WTC11 (cell line): ENCODE results near the gene FUZ. TPM values are rescaled to one million over a fixed set of nuclear protein-coding genes. Genes with fewer than 3 reads are reported as not detected.

Experiments
- CREM ChIP-seq: sonication (generic); formaldehyde crosslinking; IDR thresholded peaks from 2 replicates; pipeline ENCODE4 v1.8.1; 2022; ENCODE audit warnings: mild to moderate bottlenecking, missing genetic modification reagents, moderate library complexity
- GABPB1 ChIP-seq: sonication (generic); formaldehyde crosslinking; IDR thresholded peaks from 2 replicates; pipeline ENCODE4 v1.8.1; 2023; ENCODE audit warnings: mild to moderate bottlenecking, missing genetic modification reagents
- NR3C1 ChIP-seq: sonication (generic); formaldehyde crosslinking; conservative IDR thresholded peaks from 2 replicates; pipeline ENCODE4 v1.8.1; 2023; ENCODE audit warnings: low read depth, mild to moderate bottlenecking, missing genetic modification reagents
- SP1 ChIP-seq: sonication (generic); formaldehyde crosslinking; conservative IDR thresholded peaks from 2 replicates; pipeline ENCODE4 v1.8.1; 2022; ENCODE audit warnings: missing genetic modification reagents
- TP53 ChIP-seq: sonication (generic); formaldehyde crosslinking; IDR thresholded peaks from 2 replicates; pipeline ENCODE4 v1.8.1; 2023; ENCODE audit warnings: mild to moderate bottlenecking, missing genetic modification reagents
- ZNF121 ChIP-seq: sonication (generic); formaldehyde crosslinking; IDR thresholded peaks from 2 replicates; pipeline ENCODE4 v1.8.0; 2023; ENCODE audit warnings: missing genetic modification reagents
- ZNF232 ChIP-seq: sonication (generic); formaldehyde crosslinking; IDR thresholded peaks from 2 replicates; pipeline ENCODE4 v1.8.0; 2022; ENCODE audit warnings: mild to moderate bottlenecking, missing genetic modification reagents
- ZNF317 ChIP-seq: sonication (generic); formaldehyde crosslinking; IDR thresholded peaks from 2 replicates; pipeline ENCODE4 v1.8.1; 2023; ENCODE audit warnings: low read depth, mild to moderate bottlenecking, moderate library complexity, missing genetic modification reagents, borderline replicate concordance
- ZNF423 ChIP-seq: fragments of 250-450 bp; sonication (Bioruptor Pico); IDR thresholded peaks from 2 replicates; pipeline ENCODE4 v2.1.2; 2022; ENCODE audit warnings: mild to moderate bottlenecking, moderate library complexity
- total RNA-seq: library from RNA; stranded (reverse); gene quantifications from 3 replicates; pipeline ENCODE4 v1.2.3, GENCODE V29; 2021
- TF ChIP-seq, protein P1 (sequence below): sonication (generic); formaldehyde crosslinking; IDR thresholded peaks from 2 replicates; pipeline ENCODE4 v1.8.0; 2023; ENCODE audit warnings: mild to moderate bottlenecking, missing genetic modification reagents
- TF ChIP-seq, protein P2 (sequence below): fragments of 250-450 bp; sonication (Bioruptor Pico); IDR thresholded peaks from 2 replicates; pipeline ENCODE4 v1.8.0; 2021; ENCODE audit warnings: mild to moderate bottlenecking
- TF ChIP-seq, protein P3 (sequence below): sonication (generic); formaldehyde crosslinking; IDR thresholded peaks from 2 replicates; pipeline ENCODE4 v1.8.0; 2022; ENCODE audit warnings: mild to moderate bottlenecking, missing genetic modification reagents
- TF ChIP-seq, protein P4 (sequence below): sonication (generic); formaldehyde crosslinking; IDR thresholded peaks from 2 replicates; pipeline ENCODE4 v1.8.1; 2023; ENCODE audit warnings: mild to moderate bottlenecking, missing genetic modification reagents, borderline replicate concordance
- TF ChIP-seq, protein P5 (sequence below): sonication (generic); formaldehyde crosslinking; IDR thresholded peaks from 2 replicates; pipeline ENCODE4 v1.8.1; 2022; ENCODE audit warnings: missing genetic modification reagents, borderline replicate concordance
- TF ChIP-seq, protein P6 (sequence below): sonication (generic); formaldehyde crosslinking; IDR thresholded peaks from 2 replicates; pipeline ENCODE4 v1.8.1; 2022; ENCODE audit warnings: low read depth, missing genetic modification reagents, borderline replicate concordance
- TF ChIP-seq, protein P7 (sequence below): fragments of 250-450 bp; sonication (Bioruptor Pico); IDR thresholded peaks from 2 replicates; pipeline ENCODE4 v1.9.0; 2021; ENCODE audit warnings: moderate library complexity, mild to moderate bottlenecking, inconsistent platforms, borderline replicate concordance
- TF ChIP-seq, protein P8 (sequence below): sonication (generic); formaldehyde crosslinking; IDR thresholded peaks from 2 replicates; pipeline ENCODE4 v1.8.1; 2022; ENCODE audit warnings: mild to moderate bottlenecking, missing genetic modification reagents, moderate library complexity, borderline replicate concordance
- TF ChIP-seq, protein P9 (sequence below): sonication (generic); formaldehyde crosslinking; IDR thresholded peaks from 2 replicates; pipeline ENCODE4 v1.8.0; 2022; ENCODE audit warnings: mild to moderate bottlenecking, missing genetic modification reagents
- TF ChIP-seq, protein P10 (sequence below): sonication (generic); formaldehyde crosslinking; conservative IDR thresholded peaks from 2 replicates; pipeline ENCODE4 v1.8.1; 2022; ENCODE audit warnings: mild to moderate bottlenecking, missing genetic modification reagents

The FUZ gene
- total RNA-seq, 1 experiment from 2014 or later, result 35.1 TPM

DNA sequence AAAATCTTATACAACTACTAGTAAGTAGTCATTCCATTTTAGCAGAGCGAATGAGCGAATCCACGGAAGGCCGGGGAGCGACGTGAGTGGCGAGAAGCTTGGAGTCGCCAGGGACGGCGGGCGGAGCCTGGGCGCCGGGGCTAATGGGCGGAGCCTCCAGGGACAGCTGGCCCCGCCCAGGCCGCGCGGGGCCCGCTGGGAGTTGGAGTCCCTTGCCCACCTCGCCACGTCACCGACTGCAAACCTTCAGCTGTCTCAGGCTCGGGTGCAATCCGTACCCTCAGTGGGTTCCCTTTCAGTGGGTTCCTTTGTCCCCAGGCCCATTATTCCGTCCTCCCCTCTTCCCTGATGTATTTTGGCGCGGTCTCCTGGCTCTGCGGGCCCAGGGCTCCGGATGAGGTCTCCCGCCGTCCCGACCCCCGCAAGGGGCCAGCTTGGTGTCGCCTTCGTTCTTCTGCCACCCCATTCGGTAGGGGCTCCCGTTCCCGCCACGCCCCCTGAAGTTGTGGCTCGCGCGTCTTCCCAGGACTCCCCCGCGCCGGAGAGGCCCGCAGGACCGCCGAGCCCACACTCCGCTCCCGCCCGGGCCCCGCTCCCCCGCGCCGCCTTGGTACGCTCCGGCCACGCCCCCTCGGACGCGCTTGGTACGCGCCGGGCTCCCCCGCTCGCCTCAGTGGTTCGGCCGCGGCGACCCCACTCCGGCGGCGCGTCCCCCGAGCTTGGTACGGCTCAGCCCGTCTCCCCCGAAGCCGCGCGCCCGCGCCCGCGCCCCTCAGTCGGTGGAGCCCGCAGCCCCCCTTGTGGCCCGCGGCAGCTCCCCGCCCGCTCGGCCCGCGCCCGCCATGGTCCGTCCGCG is 37.6 kb upstream of the FUZ start, which contains the start of gene PTOV1 (continued):
- TF ChIP-seq CREM (CRISPR knock-in tag) (peak; percentile 91; the same call in 1 of the 2 replicates), ZNF232 (no peak), GABPB1 (no peak), NR3C1 (no peak), TP53 (no peak), ZNF423 (CRISPR knock-in tag) (peak; percentile 41; the same call in 1 of the 2 replicates), SP1 (CRISPR knock-in tag) (peak; percentile 98), ZNF121 (CRISPR knock-in tag) (no peak), ZNF317 (no peak)
- TF ChIP-seq, protein P1, sequence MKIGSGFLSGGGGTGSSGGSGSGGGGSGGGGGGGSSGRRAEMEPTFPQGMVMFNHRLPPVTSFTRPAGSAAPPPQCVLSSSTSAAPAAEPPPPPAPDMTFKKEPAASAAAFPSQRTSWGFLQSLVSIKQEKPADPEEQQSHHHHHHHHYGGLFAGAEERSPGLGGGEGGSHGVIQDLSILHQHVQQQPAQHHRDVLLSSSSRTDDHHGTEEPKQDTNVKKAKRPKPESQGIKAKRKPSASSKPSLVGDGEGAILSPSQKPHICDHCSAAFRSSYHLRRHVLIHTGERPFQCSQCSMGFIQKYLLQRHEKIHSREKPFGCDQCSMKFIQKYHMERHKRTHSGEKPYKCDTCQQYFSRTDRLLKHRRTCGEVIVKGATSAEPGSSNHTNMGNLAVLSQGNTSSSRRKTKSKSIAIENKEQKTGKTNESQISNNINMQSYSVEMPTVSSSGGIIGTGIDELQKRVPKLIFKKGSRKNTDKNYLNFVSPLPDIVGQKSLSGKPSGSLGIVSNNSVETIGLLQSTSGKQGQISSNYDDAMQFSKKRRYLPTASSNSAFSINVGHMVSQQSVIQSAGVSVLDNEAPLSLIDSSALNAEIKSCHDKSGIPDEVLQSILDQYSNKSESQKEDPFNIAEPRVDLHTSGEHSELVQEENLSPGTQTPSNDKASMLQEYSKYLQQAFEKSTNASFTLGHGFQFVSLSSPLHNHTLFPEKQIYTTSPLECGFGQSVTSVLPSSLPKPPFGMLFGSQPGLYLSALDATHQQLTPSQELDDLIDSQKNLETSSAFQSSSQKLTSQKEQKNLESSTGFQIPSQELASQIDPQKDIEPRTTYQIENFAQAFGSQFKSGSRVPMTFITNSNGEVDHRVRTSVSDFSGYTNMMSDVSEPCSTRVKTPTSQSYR (CRISPR knock-in tag), result no peak
- TF ChIP-seq, protein P2, sequence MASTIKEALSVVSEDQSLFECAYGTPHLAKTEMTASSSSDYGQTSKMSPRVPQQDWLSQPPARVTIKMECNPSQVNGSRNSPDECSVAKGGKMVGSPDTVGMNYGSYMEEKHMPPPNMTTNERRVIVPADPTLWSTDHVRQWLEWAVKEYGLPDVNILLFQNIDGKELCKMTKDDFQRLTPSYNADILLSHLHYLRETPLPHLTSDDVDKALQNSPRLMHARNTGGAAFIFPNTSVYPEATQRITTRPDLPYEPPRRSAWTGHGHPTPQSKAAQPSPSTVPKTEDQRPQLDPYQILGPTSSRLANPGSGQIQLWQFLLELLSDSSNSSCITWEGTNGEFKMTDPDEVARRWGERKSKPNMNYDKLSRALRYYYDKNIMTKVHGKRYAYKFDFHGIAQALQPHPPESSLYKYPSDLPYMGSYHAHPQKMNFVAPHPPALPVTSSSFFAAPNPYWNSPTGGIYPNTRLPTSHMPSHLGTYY (CRISPR knock-in tag), result no peak
- TF ChIP-seq, protein P3, sequence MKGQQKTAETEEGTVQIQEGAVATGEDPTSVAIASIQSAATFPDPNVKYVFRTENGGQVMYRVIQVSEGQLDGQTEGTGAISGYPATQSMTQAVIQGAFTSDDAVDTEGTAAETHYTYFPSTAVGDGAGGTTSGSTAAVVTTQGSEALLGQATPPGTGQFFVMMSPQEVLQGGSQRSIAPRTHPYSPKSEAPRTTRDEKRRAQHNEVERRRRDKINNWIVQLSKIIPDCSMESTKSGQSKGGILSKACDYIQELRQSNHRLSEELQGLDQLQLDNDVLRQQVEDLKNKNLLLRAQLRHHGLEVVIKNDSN (CRISPR knock-in tag), result no peak
- TF ChIP-seq, protein P4, sequence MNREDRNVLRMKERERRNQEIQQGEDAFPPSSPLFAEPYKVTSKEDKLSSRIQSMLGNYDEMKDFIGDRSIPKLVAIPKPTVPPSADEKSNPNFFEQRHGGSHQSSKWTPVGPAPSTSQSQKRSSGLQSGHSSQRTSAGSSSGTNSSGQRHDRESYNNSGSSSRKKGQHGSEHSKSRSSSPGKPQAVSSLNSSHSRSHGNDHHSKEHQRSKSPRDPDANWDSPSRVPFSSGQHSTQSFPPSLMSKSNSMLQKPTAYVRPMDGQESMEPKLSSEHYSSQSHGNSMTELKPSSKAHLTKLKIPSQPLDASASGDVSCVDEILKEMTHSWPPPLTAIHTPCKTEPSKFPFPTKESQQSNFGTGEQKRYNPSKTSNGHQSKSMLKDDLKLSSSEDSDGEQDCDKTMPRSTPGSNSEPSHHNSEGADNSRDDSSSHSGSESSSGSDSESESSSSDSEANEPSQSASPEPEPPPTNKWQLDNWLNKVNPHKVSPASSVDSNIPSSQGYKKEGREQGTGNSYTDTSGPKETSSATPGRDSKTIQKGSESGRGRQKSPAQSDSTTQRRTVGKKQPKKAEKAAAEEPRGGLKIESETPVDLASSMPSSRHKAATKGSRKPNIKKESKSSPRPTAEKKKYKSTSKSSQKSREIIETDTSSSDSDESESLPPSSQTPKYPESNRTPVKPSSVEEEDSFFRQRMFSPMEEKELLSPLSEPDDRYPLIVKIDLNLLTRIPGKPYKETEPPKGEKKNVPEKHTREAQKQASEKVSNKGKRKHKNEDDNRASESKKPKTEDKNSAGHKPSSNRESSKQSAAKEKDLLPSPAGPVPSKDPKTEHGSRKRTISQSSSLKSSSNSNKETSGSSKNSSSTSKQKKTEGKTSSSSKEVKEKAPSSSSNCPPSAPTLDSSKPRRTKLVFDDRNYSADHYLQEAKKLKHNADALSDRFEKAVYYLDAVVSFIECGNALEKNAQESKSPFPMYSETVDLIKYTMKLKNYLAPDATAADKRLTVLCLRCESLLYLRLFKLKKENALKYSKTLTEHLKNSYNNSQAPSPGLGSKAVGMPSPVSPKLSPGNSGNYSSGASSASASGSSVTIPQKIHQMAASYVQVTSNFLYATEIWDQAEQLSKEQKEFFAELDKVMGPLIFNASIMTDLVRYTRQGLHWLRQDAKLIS (CRISPR knock-in tag), result no peak
- TF ChIP-seq, protein P5, sequence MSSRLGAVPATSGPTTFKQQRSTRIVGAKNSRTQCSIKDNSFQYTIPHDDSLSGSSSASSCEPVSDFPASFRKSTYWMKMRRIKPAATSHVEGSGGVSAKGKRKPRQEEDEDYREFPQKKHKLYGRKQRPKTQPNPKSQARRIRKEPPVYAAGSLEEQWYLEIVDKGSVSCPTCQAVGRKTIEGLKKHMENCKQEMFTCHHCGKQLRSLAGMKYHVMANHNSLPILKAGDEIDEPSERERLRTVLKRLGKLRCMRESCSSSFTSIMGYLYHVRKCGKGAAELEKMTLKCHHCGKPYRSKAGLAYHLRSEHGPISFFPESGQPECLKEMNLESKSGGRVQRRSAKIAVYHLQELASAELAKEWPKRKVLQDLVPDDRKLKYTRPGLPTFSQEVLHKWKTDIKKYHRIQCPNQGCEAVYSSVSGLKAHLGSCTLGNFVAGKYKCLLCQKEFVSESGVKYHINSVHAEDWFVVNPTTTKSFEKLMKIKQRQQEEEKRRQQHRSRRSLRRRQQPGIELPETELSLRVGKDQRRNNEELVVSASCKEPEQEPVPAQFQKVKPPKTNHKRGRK, result no peak
- TF ChIP-seq, protein P6, sequence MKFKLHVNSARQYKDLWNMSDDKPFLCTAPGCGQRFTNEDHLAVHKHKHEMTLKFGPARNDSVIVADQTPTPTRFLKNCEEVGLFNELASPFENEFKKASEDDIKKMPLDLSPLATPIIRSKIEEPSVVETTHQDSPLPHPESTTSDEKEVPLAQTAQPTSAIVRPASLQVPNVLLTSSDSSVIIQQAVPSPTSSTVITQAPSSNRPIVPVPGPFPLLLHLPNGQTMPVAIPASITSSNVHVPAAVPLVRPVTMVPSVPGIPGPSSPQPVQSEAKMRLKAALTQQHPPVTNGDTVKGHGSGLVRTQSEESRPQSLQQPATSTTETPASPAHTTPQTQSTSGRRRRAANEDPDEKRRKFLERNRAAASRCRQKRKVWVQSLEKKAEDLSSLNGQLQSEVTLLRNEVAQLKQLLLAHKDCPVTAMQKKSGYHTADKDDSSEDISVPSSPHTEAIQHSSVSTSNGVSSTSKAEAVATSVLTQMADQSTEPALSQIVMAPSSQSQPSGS (CRISPR knock-in tag), result no peak
- TF ChIP-seq, protein P7, sequence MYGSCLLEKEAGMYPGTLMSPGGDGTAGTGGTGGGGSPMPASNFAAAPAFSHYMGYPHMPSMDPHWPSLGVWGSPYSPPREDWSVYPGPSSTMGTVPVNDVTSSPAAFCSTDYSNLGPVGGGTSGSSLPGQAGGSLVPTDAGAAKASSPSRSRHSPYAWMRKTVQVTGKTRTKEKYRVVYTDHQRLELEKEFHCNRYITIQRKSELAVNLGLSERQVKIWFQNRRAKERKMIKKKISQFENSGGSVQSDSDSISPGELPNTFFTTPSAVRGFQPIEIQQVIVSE (CRISPR knock-in tag), result no peak
- TF ChIP-seq, protein P8, sequence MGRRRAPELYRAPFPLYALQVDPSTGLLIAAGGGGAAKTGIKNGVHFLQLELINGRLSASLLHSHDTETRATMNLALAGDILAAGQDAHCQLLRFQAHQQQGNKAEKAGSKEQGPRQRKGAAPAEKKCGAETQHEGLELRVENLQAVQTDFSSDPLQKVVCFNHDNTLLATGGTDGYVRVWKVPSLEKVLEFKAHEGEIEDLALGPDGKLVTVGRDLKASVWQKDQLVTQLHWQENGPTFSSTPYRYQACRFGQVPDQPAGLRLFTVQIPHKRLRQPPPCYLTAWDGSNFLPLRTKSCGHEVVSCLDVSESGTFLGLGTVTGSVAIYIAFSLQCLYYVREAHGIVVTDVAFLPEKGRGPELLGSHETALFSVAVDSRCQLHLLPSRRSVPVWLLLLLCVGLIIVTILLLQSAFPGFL (CRISPR knock-in tag), result no peak
- TF ChIP-seq, protein P9, sequence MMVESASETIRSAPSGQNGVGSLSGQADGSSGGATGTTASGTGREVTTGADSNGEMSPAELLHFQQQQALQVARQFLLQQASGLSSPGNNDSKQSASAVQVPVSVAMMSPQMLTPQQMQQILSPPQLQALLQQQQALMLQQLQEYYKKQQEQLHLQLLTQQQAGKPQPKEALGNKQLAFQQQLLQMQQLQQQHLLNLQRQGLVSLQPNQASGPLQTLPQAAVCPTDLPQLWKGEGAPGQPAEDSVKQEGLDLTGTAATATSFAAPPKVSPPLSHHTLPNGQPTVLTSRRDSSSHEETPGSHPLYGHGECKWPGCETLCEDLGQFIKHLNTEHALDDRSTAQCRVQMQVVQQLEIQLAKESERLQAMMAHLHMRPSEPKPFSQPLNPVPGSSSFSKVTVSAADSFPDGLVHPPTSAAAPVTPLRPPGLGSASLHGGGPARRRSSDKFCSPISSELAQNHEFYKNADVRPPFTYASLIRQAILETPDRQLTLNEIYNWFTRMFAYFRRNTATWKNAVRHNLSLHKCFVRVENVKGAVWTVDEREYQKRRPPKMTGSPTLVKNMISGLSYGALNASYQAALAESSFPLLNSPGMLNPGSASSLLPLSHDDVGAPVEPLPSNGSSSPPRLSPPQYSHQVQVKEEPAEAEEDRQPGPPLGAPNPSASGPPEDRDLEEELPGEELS, result no peak
- TF ChIP-seq, protein P10, sequence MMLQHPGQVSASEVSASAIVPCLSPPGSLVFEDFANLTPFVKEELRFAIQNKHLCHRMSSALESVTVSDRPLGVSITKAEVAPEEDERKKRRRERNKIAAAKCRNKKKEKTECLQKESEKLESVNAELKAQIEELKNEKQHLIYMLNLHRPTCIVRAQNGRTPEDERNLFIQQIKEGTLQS (CRISPR knock-in tag), result no peak
